Psoas muscle (tissue), 8 donors: ENCODE measurements around the gene CDK2AP2. TPM values are rescaled to one million over a fixed set of nuclear protein-coding genes. Genes with fewer than 3 reads are reported as not detected.
"Not testable (repeated sequence)": the region's sequence is repeated elsewhere in the genome, so short reads cannot be mapped to it uniquely, and the experiment has no call there.

Source experiments
- ATAC-seq, 4 donors: fragments of 200-7000 bp; cut with Tn5 transposase; one replicate each; pipeline ENCODE4 v1.9.1; 2020; ENCODE audit warnings: moderate library complexity in 3 of 4, mild to moderate bottlenecking in 2 of 4
- DNase-seq, 2 donors: peaks; one replicate each; pipeline ENCODE4 v3.0.0-alpha.2; 2020
- H3K27ac ChIP-seq: fragments of 200-600 bp; one replicate; pipeline ENCODE4 v1.8.0; 2022
- H3K27me3 ChIP-seq, 3 donors: fragments of 200-600 bp in 1 of 3; one replicate each; pipeline versions ENCODE4 v1.6.1 to v1.8.0; 2013 to 2022; ENCODE audit warnings: low read length in 2 of 3, mild to moderate bottlenecking in 2 of 3, moderate library complexity in 1 of 3; ENCODE audit not compliant: insufficient read depth in 3 of 3
- H3K36me3 ChIP-seq, 2 donors: fragments of 200-600 bp in 1 of 2; one replicate each; pipeline versions ENCODE4 v1.6.1 to v1.8.0; 2013 to 2022; ENCODE audit warnings: low read depth in 1 of 2, mild to moderate bottlenecking in 1 of 2, moderate library complexity in 1 of 2; ENCODE audit not compliant: insufficient read depth in 1 of 2
- H3K4me1 ChIP-seq: fragments of 200-600 bp; one replicate; pipeline ENCODE4 v1.8.0; 2022
- H3K4me3 ChIP-seq: fragments of 200-600 bp; one replicate; pipeline ENCODE4 v1.8.0; 2022; ENCODE audit warnings: mild to moderate bottlenecking
- H3K9me3 ChIP-seq: fragments of 200-600 bp; one replicate; pipeline ENCODE4 v1.8.0; 2022
- WGBS, 3 donors: extraction: QIAGEN DNeasy Blood & Tissue Kit; methylation state at CpG; one replicate each; pipeline versions ENCODE4 v1.1.6 to v1.1.7; 2013; 5-methylcytosine and 5-hydroxymethylcytosine counted together
- intact Hi-C, 2 donors: fragments of 100-400 bp; cut with DNase I; formaldehyde crosslinking; loops; one replicate each; pipeline versions ENCODE4 v1.11.0 to v1.14.2; 2022
- polyA plus RNA-seq, 3 donors: library from polyadenylated mRNA; stranded (reverse); fragments of 200-250 nt; gene quantifications; one replicate each; pipeline ENCODE4 v1.2.3, GENCODE V29; 2013
- total RNA-seq, 4 donors: library from RNA; stranded (reverse); fragmentation: NEBNext Ultra II Directional in 2 of 4; extraction: Animal tissue kit (Norgen Biotek cat#: 25700) in 2 of 4; gene quantifications; one replicate each; pipeline versions ENCODE4 v1.2.1 to v1.2.4, GENCODE V29; 2021 to 2023
- TF ChIP-seq, protein P1 (sequence below): fragments of 200-600 bp; IDR thresholded peaks from one replicate; pipeline ENCODE4 v1.8.0; 2022; ENCODE audit warnings: antibody characterized with exemption
- donor health status: healthy with polysubstance abuse.
- donor health status: DM: no; HTN: no; CAD: no; lungs with moderate emphysema.
- donor health status: Bipolar disorder and iron deficiency.
- donor health status: healthy.
- donor health status: DM: yes; HTN: yes; CAD: no.
- donor health status: DM: no; HTN: no; CAD: no.
- donor health status: DM: no; HTN: no; CAD: no.
- donor health status: DM: yes; HTN: yes; CAD: no.

Gene CDK2AP2
- total and polyA plus RNA-seq, 7 donors, result 16.3 to 72.3 (median 18.5) TPM

- no peak overlapping the region for H3K4me3 ChIP-seq
- no peak for ATAC-seq
- TF ChIP-seq, protein P1, sequence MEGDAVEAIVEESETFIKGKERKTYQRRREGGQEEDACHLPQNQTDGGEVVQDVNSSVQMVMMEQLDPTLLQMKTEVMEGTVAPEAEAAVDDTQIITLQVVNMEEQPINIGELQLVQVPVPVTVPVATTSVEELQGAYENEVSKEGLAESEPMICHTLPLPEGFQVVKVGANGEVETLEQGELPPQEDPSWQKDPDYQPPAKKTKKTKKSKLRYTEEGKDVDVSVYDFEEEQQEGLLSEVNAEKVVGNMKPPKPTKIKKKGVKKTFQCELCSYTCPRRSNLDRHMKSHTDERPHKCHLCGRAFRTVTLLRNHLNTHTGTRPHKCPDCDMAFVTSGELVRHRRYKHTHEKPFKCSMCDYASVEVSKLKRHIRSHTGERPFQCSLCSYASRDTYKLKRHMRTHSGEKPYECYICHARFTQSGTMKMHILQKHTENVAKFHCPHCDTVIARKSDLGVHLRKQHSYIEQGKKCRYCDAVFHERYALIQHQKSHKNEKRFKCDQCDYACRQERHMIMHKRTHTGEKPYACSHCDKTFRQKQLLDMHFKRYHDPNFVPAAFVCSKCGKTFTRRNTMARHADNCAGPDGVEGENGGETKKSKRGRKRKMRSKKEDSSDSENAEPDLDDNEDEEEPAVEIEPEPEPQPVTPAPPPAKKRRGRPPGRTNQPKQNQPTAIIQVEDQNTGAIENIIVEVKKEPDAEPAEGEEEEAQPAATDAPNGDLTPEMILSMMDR, result no peak
- 64 to 67% (median 66%) methylated on average over 13 to 15 of the region's 15 CpGs for WGBS, 3 donors
- H3K27me3 ChIP-seq, result no peaks in the 10 kb centered on the region
- no peak overlapping the region for H3K27ac ChIP-seq
- peaks cover 0 to 44% of the 10 kb centered on the region in 2 donors for H3K36me3 ChIP-seq
- no peak for DNase-seq
- no peaks in the 10 kb centered on the region for H3K9me3 ChIP-seq
- intact Hi-C loops, result no loop called here
- no peaks in the 10 kb centered on the region for H3K4me1 ChIP-seq
Observed at GRCh38 chr11:67490727-67491065, 17.3 kb downstream of the CDK2AP2 start.

- Histone ChIP-seq H3K36me3 (peaks cover 0 to 44% of the 10 kb centered on the region in 2 donors), H3K9me3 (no peaks in the 10 kb centered on the region), H3K27me3 (no peaks in the 10 kb centered on the region), H3K4me1 (no peaks in the 10 kb centered on the region), H3K27ac (no peak overlapping the region), H3K4me3 (no peak overlapping the region)
- intact Hi-C loops, result no loop called here
- 79 to 83% (median 83%) methylated on average over 21 to 23 of the region's 23 CpGs for WGBS, 3 donors
- DNase-seq, result no peak
- TF ChIP-seq, protein P1, result no peak
- peak; percentile 42 to 71 (median 47) for ATAC-seq
Observed at GRCh38 chr11:67489885-67490726, 17.9 kb downstream of the CDK2AP2 start.

DNA sequence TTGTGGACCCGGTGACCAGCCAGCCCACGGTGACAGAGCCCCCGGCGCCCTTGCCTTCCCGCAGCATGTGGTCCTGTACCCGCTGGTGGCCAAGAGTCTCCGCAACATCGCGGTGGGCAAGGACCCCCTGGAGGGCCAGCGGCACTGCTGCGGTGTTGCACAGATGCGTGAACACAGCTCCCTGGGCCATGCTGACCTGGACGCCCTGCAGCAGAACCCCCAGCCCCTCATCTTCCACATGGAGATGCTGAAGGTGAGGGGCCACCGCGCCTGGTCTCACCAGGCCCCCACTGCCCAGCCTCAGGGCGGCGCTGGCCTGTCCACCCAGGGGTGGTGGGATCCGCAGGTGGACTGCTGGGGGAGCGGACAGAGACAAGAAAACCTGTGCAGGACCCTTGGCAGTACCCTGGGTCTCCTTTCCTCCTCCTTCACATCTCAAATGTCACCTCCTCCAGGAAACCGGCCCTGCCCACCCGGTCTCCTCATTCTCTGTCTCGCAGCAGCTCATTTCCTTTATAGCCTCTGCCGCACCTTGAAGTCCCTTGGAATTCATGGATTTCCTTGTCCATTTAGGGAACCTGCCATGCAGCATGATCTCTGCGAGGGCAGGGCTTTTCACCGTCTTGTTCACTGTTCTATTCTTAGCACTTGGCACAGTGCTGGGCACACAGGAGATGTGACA lies 18.6 kb downstream of the CDK2AP2 start:
- H3K4me3 ChIP-seq, result no peak overlapping the region
- intact Hi-C loops, result no loop called here
- no peaks in the 10 kb centered on the region for H3K27me3 ChIP-seq
- H3K9me3 ChIP-seq, result no peaks in the 10 kb centered on the region
- H3K27ac ChIP-seq, result no peak overlapping the region
- no peak for ATAC-seq
- peaks cover 0 to 49% of the 10 kb centered on the region in 2 donors for H3K36me3 ChIP-seq
- DNase-seq, result no peak
- TF ChIP-seq, protein P1, result no peak
- 81 to 84% (median 83%) methylated on average over 23 to 25 of the region's 25 CpGs for WGBS, 3 donors
- no peaks in the 10 kb centered on the region for H3K4me1 ChIP-seq

DNA sequence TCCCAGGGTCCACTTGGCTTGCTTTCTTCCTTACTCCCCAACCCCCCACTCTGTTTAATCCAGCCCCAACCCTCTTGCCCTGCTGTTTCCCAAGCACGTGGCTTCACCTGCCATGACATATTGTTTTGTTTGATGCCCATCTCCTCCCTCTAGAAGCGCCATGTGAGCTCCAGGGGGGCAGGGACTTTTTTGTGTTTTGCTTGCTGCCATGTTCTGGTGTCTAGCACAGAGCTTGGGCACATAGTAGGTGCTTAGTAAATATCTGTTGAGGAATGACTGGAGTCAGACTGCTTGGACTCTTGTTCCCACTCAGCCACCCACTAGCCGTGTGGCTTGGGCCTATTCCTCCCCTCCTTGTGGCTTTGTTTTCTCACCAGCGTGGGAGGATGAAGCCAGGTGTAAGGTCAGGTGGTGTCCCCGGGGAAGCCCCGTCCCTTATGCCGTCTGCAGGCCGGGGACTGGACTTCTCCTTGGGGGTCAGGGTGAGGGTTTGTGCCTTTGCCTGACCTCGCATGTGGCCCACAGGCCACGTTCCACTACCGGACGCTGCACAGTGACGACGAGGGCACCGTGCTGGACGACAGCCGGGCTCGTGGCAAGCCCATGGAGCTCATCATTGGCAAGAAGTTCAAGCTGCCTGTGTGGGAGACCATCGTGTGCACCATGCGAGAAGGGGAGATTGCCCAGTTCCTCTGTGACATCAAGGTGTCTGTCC lies 21.3 kb downstream of the CDK2AP2 start:
- TF ChIP-seq, protein P1, result no peak
- peaks cover 11% of the 10 kb centered on the region for H3K4me1 ChIP-seq
- H3K27ac ChIP-seq, result no peak overlapping the region
- 80 to 85% (median 84%) methylated on average over 20 of the region's 20 CpGs for WGBS, 3 donors
- H3K27me3 ChIP-seq, result no peaks in the 10 kb centered on the region
- DNase-seq, result no peak
- H3K36me3 ChIP-seq, result peaks cover 0 to 47% of the 10 kb centered on the region in 2 donors
- intact Hi-C loops, result no loop called here
- no peak for ATAC-seq
- H3K9me3 ChIP-seq, result no peaks in the 10 kb centered on the region
- H3K4me3 ChIP-seq, result no peak overlapping the region

DNA sequence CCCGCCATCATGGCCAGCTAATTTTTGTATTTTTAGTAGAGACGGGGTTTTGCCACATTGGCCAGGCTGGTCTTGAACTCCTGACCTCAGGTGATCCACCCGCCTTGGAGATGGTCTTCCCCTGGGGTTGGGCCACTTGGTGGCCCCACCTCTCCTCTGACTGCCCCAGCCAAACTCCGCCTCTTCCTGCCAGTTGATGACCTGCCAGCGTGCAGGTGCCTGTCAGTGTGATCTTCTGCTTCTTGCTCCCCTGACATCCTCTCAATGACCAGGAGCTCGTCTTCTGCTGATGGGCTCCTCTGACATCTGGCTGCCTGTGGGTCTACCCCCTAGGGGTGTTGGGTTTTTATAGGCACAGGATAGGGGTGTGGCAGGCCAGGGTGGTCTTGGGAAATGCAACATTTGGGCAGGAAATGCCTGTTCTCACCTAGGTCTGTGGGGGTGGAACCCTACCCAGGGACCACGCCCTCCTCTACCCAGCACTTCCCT lies 22.0 kb downstream of the CDK2AP2 start:
- intact Hi-C loops, H3K9me3 ChIP-seq, ATAC-seq, H3K27me3 ChIP-seq, DNase-seq, H3K4me3 ChIP-seq, H3K27ac ChIP-seq: not testable (repeated sequence)
- 86 to 90% (median 89%) methylated on average over 7 of the region's 7 CpGs for WGBS, 3 donors
- Histone ChIP-seq H3K4me1 (peaks cover 11% of the 10 kb centered on the region), H3K36me3 (peaks cover 0 to 40% of the 10 kb centered on the region in 2 donors)
